D341Med (cell line): ENCODE results near the gene GALM.
"Not testable (repeated sequence)": the region's sequence is repeated elsewhere in the genome, so short reads cannot be mapped to it uniquely, and the experiment has no call there.

Experiments
- DNase-seq: peaks from one replicate; pipeline ENCODE4 v3.0.0; 2012; ENCODE audit warnings: low spot score

The GALM gene

GRCh38 chr2:38682008-38682575 is 16.2 kb downstream of the GALM start:
- DNase-seq, result no peak

- not testable (repeated sequence) for DNase-seq
Observed at GRCh38 chr2:38682620-38683019, 16.7 kb downstream of the GALM start.

GRCh38 chr2:38683766-38684165 is 17.9 kb downstream of the GALM start:
- no peak for DNase-seq

- no peak for DNase-seq
Observed at GRCh38 chr2:38685116-38685735, 19.3 kb downstream of the GALM start.

GRCh38 chr2:38690499-38691420 is 24.8 kb downstream of the GALM start:
- DNase-seq, result no peak

- DNase-seq, result no peak
Observed at GRCh38 chr2:38691994-38692393, 26.1 kb downstream of the GALM start.

- no peak for DNase-seq
Observed at GRCh38 chr2:38692636-38693318, 26.9 kb downstream of the GALM start.

- DNase-seq, result no peak
Observed at GRCh38 chr2:38697116-38697840, 31.4 kb downstream of the GALM start.

- DNase-seq, result no peak
Observed at GRCh38 chr2:38698467-38699003, 32.6 kb downstream of the GALM start.

- DNase-seq, result no peak
Observed at GRCh38 chr2:38700113-38700785, 34.3 kb downstream of the GALM start.

GRCh38 chr2:38700881-38701458 is 35.1 kb downstream of the GALM start:
- no peak for DNase-seq

GRCh38 chr2:38701542-38701941 is 35.6 kb downstream of the GALM start:
- no peak for DNase-seq

- DNase-seq, result no peak
Observed at GRCh38 chr2:38702413-38702812, 36.5 kb downstream of the GALM start.

- not testable (repeated sequence) for DNase-seq
Observed at GRCh38 chr2:38703336-38703735, 37.4 kb downstream of the GALM start.

GRCh38 chr2:38704664-38705063 is 38.8 kb downstream of the GALM start:
- no peak for DNase-seq

GRCh38 chr2:38706846-38707345 is 41.0 kb downstream of the GALM start:
- DNase-seq, result no peak

GRCh38 chr2:38708491-38708890 is 42.6 kb downstream of the GALM start:
- not testable (repeated sequence) for DNase-seq

- DNase-seq, result no peak
Observed at GRCh38 chr2:38708900-38709566, 43.1 kb downstream of the GALM start.

GRCh38 chr2:38709567-38710194 is 43.8 kb downstream of the GALM start:
- DNase-seq, result no peak
